ENCODE results near the gene BSN.

The BSN gene

DNA sequence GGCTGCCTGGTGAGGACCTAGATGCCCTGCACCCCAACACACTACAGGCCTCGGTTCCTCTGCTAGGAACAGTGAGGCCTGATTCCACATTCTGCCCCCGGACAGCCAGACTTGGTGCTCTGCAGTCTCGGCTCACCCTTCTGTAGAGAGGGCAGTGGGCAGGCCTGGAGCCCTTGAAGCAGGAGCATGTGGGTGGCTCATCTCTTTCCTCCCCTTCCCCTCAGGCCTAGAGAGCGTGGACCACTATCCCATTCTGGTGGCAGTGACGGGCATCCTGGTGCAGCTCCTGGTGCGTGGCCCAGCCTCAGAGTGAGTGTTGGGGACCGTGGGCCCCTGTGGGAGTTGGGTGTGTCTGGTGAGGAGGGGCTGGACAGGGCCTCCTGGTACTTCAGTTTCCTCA is 161.9 kb downstream of the BSN start:
- FAIRE-seq (no peak), DNase-seq (ENCODE audit: insufficient read length, low spot score) (no peak)
- TF ChIP-seq, protein P1, sequence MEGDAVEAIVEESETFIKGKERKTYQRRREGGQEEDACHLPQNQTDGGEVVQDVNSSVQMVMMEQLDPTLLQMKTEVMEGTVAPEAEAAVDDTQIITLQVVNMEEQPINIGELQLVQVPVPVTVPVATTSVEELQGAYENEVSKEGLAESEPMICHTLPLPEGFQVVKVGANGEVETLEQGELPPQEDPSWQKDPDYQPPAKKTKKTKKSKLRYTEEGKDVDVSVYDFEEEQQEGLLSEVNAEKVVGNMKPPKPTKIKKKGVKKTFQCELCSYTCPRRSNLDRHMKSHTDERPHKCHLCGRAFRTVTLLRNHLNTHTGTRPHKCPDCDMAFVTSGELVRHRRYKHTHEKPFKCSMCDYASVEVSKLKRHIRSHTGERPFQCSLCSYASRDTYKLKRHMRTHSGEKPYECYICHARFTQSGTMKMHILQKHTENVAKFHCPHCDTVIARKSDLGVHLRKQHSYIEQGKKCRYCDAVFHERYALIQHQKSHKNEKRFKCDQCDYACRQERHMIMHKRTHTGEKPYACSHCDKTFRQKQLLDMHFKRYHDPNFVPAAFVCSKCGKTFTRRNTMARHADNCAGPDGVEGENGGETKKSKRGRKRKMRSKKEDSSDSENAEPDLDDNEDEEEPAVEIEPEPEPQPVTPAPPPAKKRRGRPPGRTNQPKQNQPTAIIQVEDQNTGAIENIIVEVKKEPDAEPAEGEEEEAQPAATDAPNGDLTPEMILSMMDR (IDR thresholded peaks at IDR 0.05; ENCODE audit: insufficient read depth, missing control alignments): no peak

DNA sequence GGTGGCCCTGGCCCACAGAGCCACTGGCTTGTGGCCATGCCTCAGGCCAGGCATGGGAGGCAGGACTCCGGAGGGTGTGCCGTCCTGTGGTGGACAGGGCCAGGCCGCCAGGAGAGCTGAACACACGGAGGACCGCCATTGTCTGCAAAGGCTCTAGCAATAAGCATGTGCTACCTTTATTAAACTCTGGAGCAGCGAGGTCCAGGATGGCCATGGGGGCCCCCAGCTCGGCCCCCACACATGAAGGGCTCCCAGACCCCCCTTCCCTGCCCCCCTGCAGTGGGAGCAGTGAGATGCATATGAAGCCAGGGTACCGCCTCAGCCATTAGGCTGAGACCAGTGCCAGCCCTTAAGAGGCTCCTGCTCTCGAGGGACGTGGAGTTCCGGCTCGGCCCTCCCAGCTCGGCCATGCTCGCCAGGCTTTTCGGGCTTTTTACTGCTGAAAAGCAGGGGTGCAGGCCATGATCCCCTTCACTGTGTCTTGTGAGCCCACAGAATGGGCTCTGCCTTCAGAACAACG is 162.5 kb downstream of the BSN start:
- DNase-seq (ENCODE audit: insufficient read length, low spot score): no peak
- TF ChIP-seq, protein P1 (IDR thresholded peaks at IDR 0.05; ENCODE audit: insufficient read depth, missing control alignments): no peak
- no peak for FAIRE-seq

DNA sequence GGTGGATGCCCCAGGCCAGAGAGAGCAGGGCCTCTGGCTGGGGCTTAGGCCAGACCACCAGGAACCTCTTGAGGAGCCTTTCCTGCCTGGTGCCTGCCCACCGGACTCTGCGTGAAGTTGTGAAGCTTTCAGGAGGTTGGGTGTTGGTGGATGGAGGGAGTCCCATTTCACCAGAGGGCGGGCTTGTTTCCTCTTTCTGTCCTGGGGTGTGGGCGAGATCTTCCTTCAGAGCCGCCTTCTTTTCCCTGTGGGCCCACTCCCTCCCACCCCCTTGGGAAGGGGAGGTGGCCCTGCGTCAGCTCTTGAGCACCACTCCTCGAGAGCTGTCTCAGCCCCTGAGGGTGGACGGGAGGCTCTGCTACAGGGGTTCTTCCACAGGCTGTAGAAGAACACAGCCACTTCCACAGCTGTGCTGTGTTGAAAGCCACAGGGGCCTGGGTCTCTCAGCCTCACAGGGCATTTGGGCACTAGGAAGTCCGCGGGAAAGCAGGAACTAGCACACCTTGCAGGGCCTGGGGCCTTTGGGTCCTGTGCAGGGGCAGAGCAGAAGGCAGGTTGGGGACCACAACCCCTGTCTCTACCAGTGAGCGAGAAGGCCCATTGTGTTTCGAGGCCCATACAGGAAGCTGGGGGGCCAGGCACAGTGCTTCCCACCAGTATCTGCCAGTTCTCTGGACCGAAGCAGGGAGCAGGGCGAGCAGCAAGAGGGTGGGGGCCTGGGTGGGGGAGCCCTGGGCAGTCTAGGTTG is 163.1 kb downstream of the BSN start:
- TF ChIP-seq, protein P1 (IDR thresholded peaks at IDR 0.05; ENCODE audit: insufficient read depth, missing control alignments): no peak
- FAIRE-seq (no peak), DNase-seq (ENCODE audit: insufficient read length, low spot score) (no peak)

DNA sequence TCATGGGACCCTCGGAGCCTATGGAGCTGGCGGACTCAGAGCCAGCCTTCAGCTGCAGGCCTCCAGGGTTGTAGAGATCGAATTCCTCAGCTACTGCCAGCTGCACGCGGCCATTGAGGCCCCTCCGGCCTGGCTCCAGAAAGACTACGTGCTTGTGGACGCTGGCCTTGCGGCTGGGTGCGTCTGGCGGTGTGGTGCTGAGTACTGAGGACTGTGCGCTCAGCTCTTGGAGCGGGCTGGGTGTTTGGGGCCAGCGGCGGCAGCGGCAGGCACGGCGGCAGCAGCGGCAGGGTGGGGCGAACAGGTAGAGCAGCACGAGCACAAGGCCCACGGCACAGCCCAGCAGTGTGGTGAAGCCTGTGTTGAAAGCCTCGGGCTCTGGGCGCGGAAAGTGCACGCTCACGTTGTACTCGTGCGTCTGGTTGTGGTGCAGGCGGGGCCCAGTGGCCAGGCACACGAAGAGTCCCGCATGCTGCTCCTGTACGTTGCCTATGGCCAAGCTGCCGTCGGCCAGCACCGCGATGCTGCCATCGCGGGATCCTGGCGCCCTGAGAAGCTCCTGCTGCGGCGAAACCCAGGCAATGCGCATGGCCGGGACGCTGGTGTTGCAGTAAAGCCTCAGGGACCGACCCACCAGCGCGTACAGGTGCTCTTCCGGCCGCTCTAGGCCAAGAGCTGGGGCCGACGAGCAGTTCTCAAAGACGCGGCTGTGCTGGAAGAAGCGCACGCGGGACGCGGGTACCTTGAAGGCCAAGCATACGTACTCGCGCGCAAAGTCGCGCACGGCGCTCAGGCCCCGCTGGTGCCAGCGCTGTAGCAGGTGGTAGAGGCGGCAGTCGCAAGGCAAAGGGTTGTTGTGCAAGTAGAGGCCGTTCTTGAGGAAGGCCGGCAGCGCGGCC is 163.9 kb downstream of the BSN start:
- no peak for DNase-seq (ENCODE audit: insufficient read length, low spot score)
- TF ChIP-seq, protein P1 (IDR thresholded peaks at IDR 0.05; ENCODE audit: insufficient read depth, missing control alignments): no peak
- no peak for FAIRE-seq

DNA sequence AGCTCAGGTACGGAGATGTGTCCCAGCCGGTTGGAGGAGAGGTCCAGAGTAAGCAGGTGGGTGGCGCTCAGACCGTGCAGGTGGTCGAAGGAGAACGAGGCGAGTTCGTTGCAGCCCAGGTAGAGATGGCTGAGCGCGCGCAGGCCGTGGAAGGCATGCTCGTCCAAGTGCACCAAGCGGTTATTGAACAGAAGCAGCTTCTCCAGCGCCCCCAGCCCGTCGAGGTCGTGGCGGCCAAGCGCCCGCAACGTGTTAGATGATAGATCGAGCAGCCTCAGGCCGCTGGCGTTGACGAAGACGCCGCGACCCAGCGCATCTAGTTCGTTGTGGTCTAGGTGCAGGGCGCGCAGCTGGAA is 164.6 kb downstream of the BSN start:
- no peak for DNase-seq (ENCODE audit: insufficient read length, low spot score)
- no peak for FAIRE-seq
- TF ChIP-seq, protein P1 (IDR thresholded peaks at IDR 0.05; ENCODE audit: insufficient read depth, missing control alignments): no peak

DNA sequence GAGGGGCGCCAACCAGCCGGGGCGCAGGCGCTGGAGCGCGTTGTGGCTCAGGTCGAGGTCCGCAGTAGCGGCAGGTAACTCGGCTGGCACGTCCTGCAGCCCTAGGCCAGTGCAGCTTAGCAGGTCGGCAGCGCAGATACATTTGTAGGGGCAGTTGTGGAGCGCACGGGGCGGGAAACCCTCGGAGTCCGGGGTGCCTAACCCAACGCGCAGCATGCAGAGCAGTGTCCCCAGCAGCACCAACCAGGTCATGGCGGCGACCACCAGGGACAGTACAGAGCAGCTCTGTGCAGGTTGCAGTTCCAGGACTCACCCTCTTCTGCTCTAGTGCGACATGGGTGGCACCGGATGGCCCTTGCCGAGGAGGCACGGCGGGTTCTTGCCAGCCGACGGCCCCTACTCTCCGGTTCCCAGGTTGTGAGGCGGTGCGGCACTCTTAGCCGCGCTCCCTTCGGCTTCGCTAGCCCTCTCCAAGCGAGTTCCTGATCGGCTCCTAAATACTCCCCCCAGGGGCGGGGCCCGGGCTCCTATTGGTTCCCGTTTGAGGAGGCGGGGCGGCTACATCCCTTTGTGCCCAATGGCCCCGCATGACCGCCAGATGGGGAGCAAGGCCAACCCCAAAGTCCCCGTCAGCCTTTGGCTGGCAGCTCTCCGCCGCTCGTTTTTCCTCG is 165.1 kb downstream of the BSN start, which contains the start of gene AMIGO3:
TSS of gene AMIGO3 (minus strand) at position 471 of the 671 bp plus-strand sequence. CDS start at position 252, 219 bp downstream.
- TF ChIP-seq, protein P1 (IDR thresholded peaks at IDR 0.05; ENCODE audit: insufficient read depth, missing control alignments): peak; percentile 10
- peak; percentile 100 for DNase-seq (ENCODE audit: insufficient read length, low spot score)
- FAIRE-seq: no peak

Measured in D721Med (cell line).